Endothelial cell of umbilical vein (primary cell): Measurements from ENCODE around the gene ZFYVE16. TPM values are rescaled to one million over a fixed set of nuclear protein-coding genes. Genes with fewer than 3 reads are reported as not detected.

ENCODE experiments used
- BruUV-seq: library from RNA; stranded (reverse); fragments of 400-500 nt; replicated peaks from 2 replicates; lab custom pipeline; 2021; lab: Mats Ljungman, UMichigan
- CTCF ChIA-PET: fragments of 300-600, 350-600 bp; sonication (Branson Sonifier 250); formaldehyde crosslinking; loops from one replicate; lab custom pipeline; 2021; ENCODE audit warnings: antibody characterized with exemption, inconsistent platforms; lab: Charles Lee
- POLR2A ChIA-PET: fragments of 300-600, 350-600 bp; sonication (Branson Sonifier 250); formaldehyde crosslinking; loops from one replicate; lab custom pipeline; 2021; ENCODE audit warnings: antibody characterized with exemption, inconsistent platforms; lab: Charles Lee
- DNase-seq: peaks from one replicate; pipeline ENCODE4 v3.0.0-alpha.2; 2011; ENCODE audit warnings: low read depth, low spot score
- FAIRE-seq: peaks from 2 replicates; lab custom pipeline; 2011; peaks lifted over from hg19 to GRCh38; lab: Jason Lieb, UNC
- H2AFZ ChIP-seq: 2 replicates; pipeline ENCODE4 v1.6.0; 2012; ENCODE audit warnings: low read depth, low read length, control low read depth, inconsistent platforms
- H3K27ac ChIP-seq: 2 replicates; pipeline ENCODE4 v1.5.1; 2011; ENCODE audit warnings: low read depth, mild to moderate bottlenecking, control low read depth, low read length, moderate library complexity; ENCODE audit not compliant: insufficient read depth
- H3K27me3 ChIP-seq, 2 experiments: 2 replicates each; pipeline versions ENCODE4 v1.6.0 to v1.6.1; 2011; ENCODE audit warnings: low read length in 2 of 2, mixed read lengths in 1 of 2; ENCODE audit not compliant: control insufficient read depth in 2 of 2, insufficient read depth in 2 of 2
- H3K36me3 ChIP-seq, 2 experiments: 2 replicates in 1 of 2; 3 replicates in 1 of 2; pipeline ENCODE4 v1.5.1; 2011; ENCODE audit warnings: low read length in 2 of 2, mild to moderate bottlenecking in 1 of 2, moderate library complexity in 1 of 2; ENCODE audit not compliant: control insufficient read depth in 2 of 2, insufficient read depth in 2 of 2; ENCODE audit errors: extremely low read depth in 1 of 2
- H3K4me1 ChIP-seq: 3 replicates; pipeline ENCODE4 v1.5.1; 2011; ENCODE audit warnings: mild to moderate bottlenecking, low read length; ENCODE audit not compliant: control insufficient read depth, insufficient read depth; ENCODE audit errors: extremely low read depth
- H3K4me2 ChIP-seq: 2 replicates; pipeline ENCODE4 v1.6.1; 2011; ENCODE audit warnings: low read length, control low read depth, mixed read lengths; ENCODE audit not compliant: insufficient read depth
- H3K4me3 ChIP-seq, 3 experiments: fragments of 200-600 bp in 1 of 3; sonication (generic), shearing (Covaris generic) in 1 of 3; replicated peaks in 1 of 3; 2 replicates each; pipeline ENCODE4 v1.5.1; 2011 to 2016; ENCODE audit warnings: control low read depth in 3 of 3, low read length in 3 of 3, mild to moderate bottlenecking in 2 of 3, inconsistent platforms in 1 of 3, low read depth in 1 of 3, moderate library complexity in 1 of 3; ENCODE audit not compliant: insufficient read depth in 1 of 3
- H3K79me2 ChIP-seq: 2 replicates; pipeline ENCODE4 v1.6.0; 2012; ENCODE audit warnings: low read length, inconsistent platforms; ENCODE audit not compliant: control insufficient read depth, insufficient read depth
- H3K9ac ChIP-seq: replicated peaks from 2 replicates; pipeline ENCODE3; 2011; ENCODE audit warnings: low read length, control low read depth; ENCODE audit not compliant: insufficient read depth; ENCODE audit errors: extremely low read depth
- H3K9me1 ChIP-seq: replicated peaks from 3 replicates; pipeline ENCODE4 v1.6.0; 2011; ENCODE audit warnings: mild to moderate bottlenecking, low read length; ENCODE audit not compliant: control insufficient read depth, insufficient read depth; ENCODE audit errors: extremely low read depth
- H3K9me3 ChIP-seq: replicated peaks from 2 replicates; pipeline ENCODE4 v1.5.1; 2012; ENCODE audit warnings: low read length, inconsistent platforms; ENCODE audit not compliant: control insufficient read depth, insufficient read depth
- H4K20me1 ChIP-seq: replicated peaks from 2 replicates; pipeline ENCODE3; 2011; ENCODE audit warnings: mild to moderate bottlenecking, low read length; ENCODE audit not compliant: control insufficient read depth, insufficient read depth; ENCODE audit errors: extremely low read depth
- EZH2 ChIP-seq: IDR thresholded peaks from 2 replicates; pipeline ENCODE4 v1.6.1; 2012; ENCODE audit warnings: borderline replicate concordance, low read depth, mild to moderate bottlenecking, moderate library complexity, low read length, inconsistent platforms; ENCODE audit not compliant: severe bottlenecking
- FOS ChIP-seq: IDR thresholded peaks from 2 replicates; pipeline ENCODE4 v1.6.1; 2011; ENCODE audit warnings: mild to moderate bottlenecking, low read length, moderate library complexity, borderline replicate concordance; ENCODE audit not compliant: insufficient read depth
- GATA2 ChIP-seq: IDR thresholded peaks from 2 replicates; pipeline ENCODE4 v1.7.0; 2011; ENCODE audit warnings: low read depth, mild to moderate bottlenecking, moderate library complexity, mixed read lengths, low read length; ENCODE audit not compliant: insufficient read length, insufficient read depth
- JUN ChIP-seq: IDR thresholded peaks from 2 replicates; pipeline ENCODE4 v1.6.1; 2011; ENCODE audit warnings: borderline replicate concordance, low read depth; ENCODE audit not compliant: insufficient read length, insufficient read depth
- MAX ChIP-seq: IDR thresholded peaks from 2 replicates; pipeline ENCODE4 v1.6.1; 2011; ENCODE audit not compliant: insufficient read depth, insufficient read length
- MYC ChIP-seq: IDR thresholded peaks from one replicate; pipeline ENCODE4 v1.6.1; 2011; ENCODE audit warnings: mild to moderate bottlenecking, low read depth, low read length
- POLR2A ChIP-seq: IDR thresholded peaks from 2 replicates; pipeline ENCODE4 v1.6.1; 2012; ENCODE audit warnings: low read depth, mild to moderate bottlenecking, control low read depth, low read length
- POLR2AphosphoS5 ChIP-seq: IDR thresholded peaks from 2 replicates; pipeline ENCODE4 v1.6.1; 2012; ENCODE audit warnings: low read depth, mild to moderate bottlenecking, control low read depth, low read length, moderate library complexity; ENCODE audit not compliant: insufficient read depth
- dilution Hi-C: fragments of 300-500 bp; cut with MboI; formaldehyde crosslinking; loops from one replicate; pipeline ENCODE4 v1.15.0; 2019; ENCODE audit warnings: low sequenced_read_pairs; ENCODE audit not compliant: extremely low pct_ligation_motif_present
- intact Hi-C: fragments of 100-400 bp; cut with micrococcal nuclease; formaldehyde crosslinking; loops from one replicate; pipeline ENCODE4 v1.10.0; 2022
- polyA plus RNA-seq, 4 experiments: library from polyadenylated mRNA; depleted of rRNA in 3 of 4; stranded (reverse) in 3 of 4; unstranded in 1 of 4; fragments of >200 nt; gene quantifications; 2 replicates each; pipeline versions ENCODE4 v1.2.1 to v1.2.3, GENCODE V29; 2011 to 2012; ENCODE audit warnings: missing spikeins in 1 of 4
- total RNA-seq: library from RNA; stranded (reverse); gene quantifications from 2 replicates; pipeline ENCODE4 v1.2.3, GENCODE V29; 2021
- TF ChIP-seq, protein P1 (sequence below), 2 donors: IDR thresholded peaks; 1 replicate in 1 of 2; 2 replicates in 1 of 2; pipeline ENCODE4 v1.5.1; 2011; ENCODE audit warnings: low read length in 2 of 2, mild to moderate bottlenecking in 2 of 2, moderate library complexity in 2 of 2, control low read depth in 1 of 2, inconsistent platforms in 1 of 2, low read depth in 1 of 2; ENCODE audit not compliant: insufficient read depth in 1 of 2; ENCODE audit errors: extremely low read depth in 1 of 2

Gene ZFYVE16
- total and polyA plus RNA-seq, 2 donors (not counting 3 experiments of a cell fraction or from before 2014, with no cell fraction given): 5.1 to 43.1 TPM

GRCh38 chr5:80480354-80480753 lies 72.5 kb downstream of the ZFYVE16 start:
- H4K20me1 ChIP-seq: peaks cover 2% of the 10 kb centered on the region
- no peak overlapping the region for H2AFZ ChIP-seq
- ChIA-PET POLR2A (no interaction called here), CTCF (interaction anchor here (1.0 to 6.3 kb wide), 10 partner anchors 8 to 715 kb away, joined by 3 to 116 read pairs (median 8); no protein-coding TSS in a partner anchor)
- FAIRE-seq (no peak), DNase-seq (no peak)
- TF ChIP-seq EZH2 (no peak), POLR2A (no peak), POLR2AphosphoS5 (no peak), GATA2 (no peak), MYC (no peak), JUN (no peak), MAX (no peak), FOS (no peak)
- TF ChIP-seq, protein P1, sequence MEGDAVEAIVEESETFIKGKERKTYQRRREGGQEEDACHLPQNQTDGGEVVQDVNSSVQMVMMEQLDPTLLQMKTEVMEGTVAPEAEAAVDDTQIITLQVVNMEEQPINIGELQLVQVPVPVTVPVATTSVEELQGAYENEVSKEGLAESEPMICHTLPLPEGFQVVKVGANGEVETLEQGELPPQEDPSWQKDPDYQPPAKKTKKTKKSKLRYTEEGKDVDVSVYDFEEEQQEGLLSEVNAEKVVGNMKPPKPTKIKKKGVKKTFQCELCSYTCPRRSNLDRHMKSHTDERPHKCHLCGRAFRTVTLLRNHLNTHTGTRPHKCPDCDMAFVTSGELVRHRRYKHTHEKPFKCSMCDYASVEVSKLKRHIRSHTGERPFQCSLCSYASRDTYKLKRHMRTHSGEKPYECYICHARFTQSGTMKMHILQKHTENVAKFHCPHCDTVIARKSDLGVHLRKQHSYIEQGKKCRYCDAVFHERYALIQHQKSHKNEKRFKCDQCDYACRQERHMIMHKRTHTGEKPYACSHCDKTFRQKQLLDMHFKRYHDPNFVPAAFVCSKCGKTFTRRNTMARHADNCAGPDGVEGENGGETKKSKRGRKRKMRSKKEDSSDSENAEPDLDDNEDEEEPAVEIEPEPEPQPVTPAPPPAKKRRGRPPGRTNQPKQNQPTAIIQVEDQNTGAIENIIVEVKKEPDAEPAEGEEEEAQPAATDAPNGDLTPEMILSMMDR (IDR thresholded peaks at IDR 0.05; ENCODE audit: extremely low read depth in 1 of 2, insufficient read depth in 1 of 2, low read depth in 1 of 2, low read length in 2 of 2): no peak
- H3K9me3 ChIP-seq: no peaks in the 10 kb centered on the region
- no peaks in the 10 kb centered on the region for H3K79me2 ChIP-seq
- BruUV-seq: no TSS peak
- H3K36me3 ChIP-seq: peaks cover 0 to 2% of the 10 kb centered on the region in 2 experiments
- no peaks in the 10 kb centered on the region for H3K9me1 ChIP-seq
- no peak overlapping the region for H3K4me2 ChIP-seq
- H3K27me3 ChIP-seq: no peaks in the 10 kb centered on the region
- H3K9ac ChIP-seq: no peak overlapping the region
- intact Hi-C loops: loop anchor here (2.0 to 10.0 kb wide), 4 partner anchors 192 to 714 kb away; partner anchors contain the start of gene RASGRF2
- no peaks in the 10 kb centered on the region for H3K4me1 ChIP-seq
- dilution Hi-C loops: no loop called here
- no peak overlapping the region for H3K27ac ChIP-seq
- H3K4me3 ChIP-seq: no peak overlapping the region
